Upper lobe of left lung (tissue), 6 donors: ENCODE measurements around the gene NGEF. TPM values are rescaled to one million over a fixed set of nuclear protein-coding genes. Genes with fewer than 3 reads are reported as not detected.

Experiments
- ATAC-seq, 2 donors: fragments of 200-7000 bp; cut with Tn5 transposase; one replicate each; pipeline ENCODE4 v1.9.1; 2022; ENCODE audit warnings: mild to moderate bottlenecking in 2 of 2, moderate library complexity in 2 of 2; ENCODE audit not compliant: low FRiP score in 2 of 2
- DNase-seq, 2 donors: peaks; one replicate each; pipeline ENCODE4 v3.0.0-alpha.2; 2019 to 2020
- H3K27ac ChIP-seq, 4 donors: fragments of 200-600 bp; sonication (generic); one replicate each; pipeline ENCODE4 v1.5.1; 2016 to 2019
- H3K27me3 ChIP-seq, 4 donors: fragments of 200-600 bp; sonication (generic); one replicate each; pipeline ENCODE4 v1.5.1; 2017 to 2019
- H3K36me3 ChIP-seq, 4 donors: fragments of 200-600 bp; sonication (generic); one replicate each; pipeline ENCODE4 v1.5.1; 2016 to 2019
- H3K4me1 ChIP-seq, 4 donors: fragments of 200-600 bp; sonication (generic); one replicate each; pipeline ENCODE4 v1.5.1; 2018 to 2019
- H3K4me3 ChIP-seq, 4 donors: fragments of 200-600 bp; sonication (generic); one replicate each; pipeline ENCODE4 v1.5.1; 2017 to 2019; ENCODE audit warnings: mild to moderate bottlenecking in 2 of 4, moderate library complexity in 1 of 4
- H3K9me3 ChIP-seq, 4 donors: fragments of 200-600 bp; sonication (generic); one replicate each; pipeline ENCODE4 v1.5.1; 2018 to 2019
- CTCF ChIP-seq, 6 experiments: fragments of 450-650 bp in 4 of 6; fragments of 200-600 bp in 2 of 6; sonication (generic) in 2 of 6; IDR thresholded peaks; one replicate each; pipeline ENCODE4 v1.5.1; 2016 to 2019; ENCODE audit warnings: antibody characterized with exemption in 6 of 6
- EP300 ChIP-seq, 4 donors: sonication (generic); formaldehyde crosslinking; IDR thresholded peaks; one replicate each; pipeline ENCODE4 v1.5.1; 2017; ENCODE audit warnings: antibody characterized with exemption in 4 of 4, control low read depth in 2 of 4
- POLR2A ChIP-seq, 4 donors: fragments of 450-650 bp; IDR thresholded peaks; one replicate each; pipeline ENCODE4 v1.5.1; 2016 to 2017; ENCODE audit warnings: antibody characterized with exemption in 4 of 4, mild to moderate bottlenecking in 2 of 4
- POLR2AphosphoS5 ChIP-seq, 2 donors: sonication (generic); formaldehyde crosslinking; IDR thresholded peaks; one replicate each; pipeline ENCODE4 v1.5.1; 2017; ENCODE audit warnings: antibody characterized with exemption in 2 of 2
- WGBS, 2 donors: methylation state at CpG; one replicate each; pipeline ENCODE4 v1.1.5; 2017 to 2018; 5-methylcytosine and 5-hydroxymethylcytosine counted together
- total RNA-seq, 6 donors: library from RNA; depleted of rRNA in 4 of 6; stranded (reverse); fragments of >200 nt in 4 of 6; gene quantifications; one replicate each; pipeline versions ENCODE4 v1.1.0 to v1.2.1, GENCODE V29; 2016 to 2021
- donor health status: DM: no; HTN: no; CAD: no; lungs with moderate emphysema.
- donor health status: DM: no; HTN: yes; CAD: no; lungs with severe emphysema.

Gene NGEF
- total RNA-seq, 6 donors from 2014 or later, result 0.29 to 6.3 (median 0.98) TPM; not detected in 1

- H3K4me1 ChIP-seq, result no peaks in the 10 kb centered on the region
- H3K4me3 ChIP-seq, result no peak overlapping the region
- H3K9me3 ChIP-seq, result no peaks in the 10 kb centered on the region
- no peak for DNase-seq
- 91 to 92% methylated on average over 10 of the region's 10 CpGs for WGBS, 2 donors
- no peak for ATAC-seq
- no peaks in the 10 kb centered on the region for H3K36me3 ChIP-seq
- H3K27me3 ChIP-seq, result no peaks in the 10 kb centered on the region
- TF ChIP-seq CTCF (IDR thresholded peaks at IDR 0.05) (no peak), POLR2A (IDR thresholded peaks at IDR 0.05) (no peak), EP300 (IDR thresholded peaks at IDR 0.05) (no peak), POLR2AphosphoS5 (IDR thresholded peaks at IDR 0.05) (no peak)
- H3K27ac ChIP-seq, result no peak overlapping the region
These were observed 58.4 kb downstream of the NGEF start for GRCh38 chr2:232954691-232955090.

GRCh38 chr2:232951891-232952290 is 61.2 kb downstream of the NGEF start:
- no peaks in the 10 kb centered on the region for H3K36me3 ChIP-seq
- TF ChIP-seq POLR2A (IDR thresholded peaks at IDR 0.05) (no peak), POLR2AphosphoS5 (IDR thresholded peaks at IDR 0.05) (no peak)
- no peak overlapping the region for H3K27ac ChIP-seq
- H3K4me1 ChIP-seq, result no peaks in the 10 kb centered on the region
- DNase-seq, result no peak
- WGBS, 2 donors, result 58 to 62% methylated on average over 7 of the region's 7 CpGs
- ATAC-seq, result no peak
- H3K9me3 ChIP-seq, result no peaks in the 10 kb centered on the region
- no peak overlapping the region for H3K4me3 ChIP-seq
- H3K27me3 ChIP-seq, result no peaks in the 10 kb centered on the region

GRCh38 chr2:232951181-232951580 is 61.9 kb downstream of the NGEF start:
- no peak overlapping the region for H3K4me3 ChIP-seq
- no peaks in the 10 kb centered on the region for H3K9me3 ChIP-seq
- DNase-seq (no peak), ATAC-seq (no peak)
- no peaks in the 10 kb centered on the region for H3K27me3 ChIP-seq
- WGBS, 2 donors, result 85% methylated on average over 11 of the region's 11 CpGs
- no peak for TF ChIP-seq EP300 (IDR thresholded peaks at IDR 0.05)
- no peak for TF ChIP-seq POLR2A (IDR thresholded peaks at IDR 0.05)
- no peak for TF ChIP-seq POLR2AphosphoS5 (IDR thresholded peaks at IDR 0.05)
- TF ChIP-seq CTCF (IDR thresholded peaks at IDR 0.05), result no peak
- no peak overlapping the region for H3K27ac ChIP-seq
- H3K36me3 ChIP-seq, result no peaks in the 10 kb centered on the region
- no peaks in the 10 kb centered on the region for H3K4me1 ChIP-seq

DNA sequence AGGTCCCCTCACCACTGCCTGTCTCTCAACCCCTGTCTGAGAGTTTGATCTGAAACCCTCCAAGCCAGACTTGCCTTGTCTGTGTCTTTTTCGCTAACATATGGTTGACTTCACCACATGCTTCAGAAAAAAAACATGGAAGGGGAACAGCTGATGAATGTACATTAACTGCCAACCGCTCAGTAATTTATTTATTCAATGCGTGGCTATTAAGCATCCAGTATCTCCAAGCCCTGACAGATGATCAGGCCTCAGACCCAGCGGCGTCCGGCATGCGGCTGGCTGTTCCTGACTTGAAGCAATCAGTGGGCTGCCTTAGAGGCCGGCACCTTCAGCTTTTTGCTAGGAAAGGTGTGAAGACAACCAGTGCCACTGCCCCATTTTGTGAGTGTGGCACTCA is 62.3 kb downstream of the NGEF start:
- no peaks in the 10 kb centered on the region for H3K9me3 ChIP-seq
- H3K27me3 ChIP-seq, result no peaks in the 10 kb centered on the region
- WGBS, 2 donors, result 52 to 66% methylated on average over 8 of the region's 8 CpGs
- TF ChIP-seq POLR2AphosphoS5 (IDR thresholded peaks at IDR 0.05) (peak in 1 of 2 donors; percentile 10), POLR2A (IDR thresholded peaks at IDR 0.05) (no peak)
- ATAC-seq (no peak), DNase-seq (peak in 1 of 2 donors; percentile 53)
- no peaks in the 10 kb centered on the region for H3K36me3 ChIP-seq
- no peak overlapping the region for H3K27ac ChIP-seq
- H3K4me3 ChIP-seq, result no peak overlapping the region
- H3K4me1 ChIP-seq, result no peaks in the 10 kb centered on the region

- 84 to 92% methylated on average over 4 of the region's 4 CpGs for WGBS, 2 donors
- Histone ChIP-seq H3K27ac (no peak overlapping the region), H3K9me3 (no peaks in the 10 kb centered on the region), H3K4me3 (no peak overlapping the region), H3K36me3 (no peaks in the 10 kb centered on the region), H3K4me1 (no peaks in the 10 kb centered on the region), H3K27me3 (no peaks in the 10 kb centered on the region)
- no peak for DNase-seq
- ATAC-seq, result no peak
- TF ChIP-seq EP300 (IDR thresholded peaks at IDR 0.05) (no peak), POLR2AphosphoS5 (IDR thresholded peaks at IDR 0.05) (no peak), CTCF (IDR thresholded peaks at IDR 0.05) (no peak), POLR2A (IDR thresholded peaks at IDR 0.05) (no peak)
These were observed 64.0 kb downstream of the NGEF start for GRCh38 chr2:232949016-232949415.

DNA sequence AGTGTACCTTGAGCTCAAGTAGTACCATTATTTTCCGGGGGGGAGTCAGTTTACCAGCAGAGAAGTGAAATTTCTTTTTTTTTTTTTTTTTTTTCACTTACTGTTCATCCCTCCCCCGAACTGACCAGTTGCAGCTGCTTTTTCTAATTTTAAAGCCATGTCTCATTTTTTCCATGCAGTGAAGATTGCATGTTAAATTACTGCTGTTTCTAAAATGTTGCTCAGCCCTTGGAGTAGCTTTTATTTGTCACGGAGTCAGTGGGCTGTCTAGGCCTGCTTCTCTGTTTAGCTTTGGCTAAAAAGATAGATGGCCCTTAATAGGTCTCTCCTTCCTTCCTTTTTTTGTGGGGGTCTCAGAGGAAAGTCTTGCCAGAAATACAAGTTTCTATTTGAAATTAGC is 70.2 kb downstream of the NGEF start:
- H3K36me3 ChIP-seq, result no peaks in the 10 kb centered on the region
- DNase-seq, result no peak
- ATAC-seq, result no peak
- H3K9me3 ChIP-seq, result peaks cover 0 to 9% (median 0%) of the 10 kb centered on the region in 4 donors
- no peak overlapping the region for H3K4me3 ChIP-seq
- 66 to 70% methylated on average over 3 of the region's 3 CpGs for WGBS, 2 donors
- no peak overlapping the region for H3K27ac ChIP-seq
- no peaks in the 10 kb centered on the region for H3K4me1 ChIP-seq
- H3K27me3 ChIP-seq, result no peaks in the 10 kb centered on the region
- TF ChIP-seq POLR2AphosphoS5 (IDR thresholded peaks at IDR 0.05) (no peak), CTCF (IDR thresholded peaks at IDR 0.05) (no peak), EP300 (IDR thresholded peaks at IDR 0.05) (no peak), POLR2A (IDR thresholded peaks at IDR 0.05) (no peak)
